WERI-Rb-1 (cell line): ENCODE measurements around the gene TGFBR3L.

Source experiments
- DNase-seq: peaks from one replicate; pipeline ENCODE4 v3.0.0-alpha.2; 2020
- H3K27ac ChIP-seq: fragments of 250-450 bp; sonication (Bioruptor Pico); 2 replicates; pipeline ENCODE4 v1.5.1; 2020; ENCODE audit warnings: mild to moderate bottlenecking, moderate library complexity
- H3K27me3 ChIP-seq: fragments of 250-450 bp; sonication (Bioruptor Pico); 2 replicates; pipeline ENCODE4 v1.5.1; 2021; ENCODE audit warnings: mild to moderate bottlenecking, low read depth, moderate library complexity; ENCODE audit not compliant: insufficient read depth, severe bottlenecking
- H3K36me3 ChIP-seq: fragments of 250-450 bp; sonication (Bioruptor Pico); 2 replicates; pipeline ENCODE4 v1.5.1; 2020; ENCODE audit warnings: mild to moderate bottlenecking, moderate library complexity
- H3K4me3 ChIP-seq: 2 replicates; pipeline ENCODE4 v1.5.1; 2011; ENCODE audit warnings: low read depth, mild to moderate bottlenecking, control low read depth, low read length
- H3K9me3 ChIP-seq: fragments of 250-450 bp; sonication (Bioruptor Pico); 2 replicates; pipeline ENCODE4 v1.5.1; 2021; ENCODE audit warnings: mild to moderate bottlenecking, moderate library complexity; ENCODE audit not compliant: severe bottlenecking
- CTCF ChIP-seq: IDR thresholded peaks from 2 replicates; pipeline ENCODE4 v1.5.1; 2011; ENCODE audit warnings: low read depth, mild to moderate bottlenecking, control low read depth, inconsistent platforms, low read length

Gene TGFBR3L

GRCh38 chr19:7962644-7963268 lies 48.1 kb downstream of the TGFBR3L start:
- Histone ChIP-seq H3K9me3 (no peaks in the 10 kb centered on the region), H3K4me3 (no peak overlapping the region), H3K27me3 (no peaks in the 10 kb centered on the region), H3K36me3 (peaks cover 78% of the 10 kb centered on the region), H3K27ac (no peak overlapping the region)
- DNase-seq = no peak
- no peak for TF ChIP-seq CTCF

GRCh38 chr19:7963566-7963965 lies 48.9 kb downstream of the TGFBR3L start:
- Histone ChIP-seq H3K9me3 (no peaks in the 10 kb centered on the region), H3K27ac (no peak overlapping the region), H3K36me3 (peaks cover 86% of the 10 kb centered on the region), H3K27me3 (no peaks in the 10 kb centered on the region), H3K4me3 (no peak overlapping the region)
- TF ChIP-seq CTCF = no peak
- DNase-seq = no peak

GRCh38 chr19:7965259-7965841 lies 50.7 kb downstream of the TGFBR3L start:
- H3K27me3 ChIP-seq = no peaks in the 10 kb centered on the region
- H3K9me3 ChIP-seq = no peaks in the 10 kb centered on the region
- DNase-seq = no peak
- H3K4me3 ChIP-seq = no peak overlapping the region
- H3K27ac ChIP-seq = no peak overlapping the region
- no peak for TF ChIP-seq CTCF
- peaks cover 92% of the 10 kb centered on the region for H3K36me3 ChIP-seq

- TF ChIP-seq CTCF = no peak
These were observed 51.5 kb downstream of the TGFBR3L start for GRCh38 chr19:7965921-7966665.

GRCh38 chr19:7968008-7968795 lies 53.6 kb downstream of the TGFBR3L start:
- peaks cover 93% of the 10 kb centered on the region for H3K36me3 ChIP-seq
- no peak for DNase-seq
- TF ChIP-seq CTCF = no peak
- no peaks in the 10 kb centered on the region for H3K9me3 ChIP-seq
- no peak overlapping the region for H3K27ac ChIP-seq
- H3K4me3 ChIP-seq = no peak overlapping the region
- no peaks in the 10 kb centered on the region for H3K27me3 ChIP-seq

More at GRCh38 chr19:7965921-7966665, 51.5 kb downstream of the TGFBR3L start:
- Histone ChIP-seq H3K4me3 (no peak overlapping the region), H3K9me3 (no peaks in the 10 kb centered on the region), H3K27me3 (no peaks in the 10 kb centered on the region), H3K27ac (no peak overlapping the region), H3K36me3 (peaks cover 94% of the 10 kb centered on the region)
- DNase-seq = no peak
